Measurements from ENCODE around the gene SERINC5.

Gene SERINC5

DNA sequence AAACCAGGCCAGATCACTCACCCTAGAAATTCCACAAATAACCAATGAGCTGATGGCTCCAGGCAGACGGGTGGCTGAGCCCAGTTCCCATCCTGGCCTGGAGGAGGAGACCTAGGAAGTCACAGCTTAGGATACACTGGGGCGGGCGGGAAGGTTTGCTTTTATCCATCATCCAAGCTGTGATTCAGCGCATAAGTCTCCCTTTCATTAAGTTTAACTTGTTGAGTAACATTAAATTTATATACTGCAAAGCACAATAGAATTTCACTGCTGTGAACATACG is 165.0 kb downstream of the SERINC5 start:
- no peak for DNase-seq

- DNase-seq, result peak; percentile 17 to 18
Observed at GRCh38 chr5:80083101-80083890, 172.6 kb downstream of the SERINC5 start.

GRCh38 chr5:80082731-80083100 is 173.1 kb downstream of the SERINC5 start:
- DNase-seq, result peak; percentile 16 to 81

GRCh38 chr5:80082281-80082680 is 173.6 kb downstream of the SERINC5 start:
- no peak for DNase-seq

- no peak for DNase-seq
Observed at GRCh38 chr5:80078921-80079320, 176.9 kb downstream of the SERINC5 start.

DNA sequence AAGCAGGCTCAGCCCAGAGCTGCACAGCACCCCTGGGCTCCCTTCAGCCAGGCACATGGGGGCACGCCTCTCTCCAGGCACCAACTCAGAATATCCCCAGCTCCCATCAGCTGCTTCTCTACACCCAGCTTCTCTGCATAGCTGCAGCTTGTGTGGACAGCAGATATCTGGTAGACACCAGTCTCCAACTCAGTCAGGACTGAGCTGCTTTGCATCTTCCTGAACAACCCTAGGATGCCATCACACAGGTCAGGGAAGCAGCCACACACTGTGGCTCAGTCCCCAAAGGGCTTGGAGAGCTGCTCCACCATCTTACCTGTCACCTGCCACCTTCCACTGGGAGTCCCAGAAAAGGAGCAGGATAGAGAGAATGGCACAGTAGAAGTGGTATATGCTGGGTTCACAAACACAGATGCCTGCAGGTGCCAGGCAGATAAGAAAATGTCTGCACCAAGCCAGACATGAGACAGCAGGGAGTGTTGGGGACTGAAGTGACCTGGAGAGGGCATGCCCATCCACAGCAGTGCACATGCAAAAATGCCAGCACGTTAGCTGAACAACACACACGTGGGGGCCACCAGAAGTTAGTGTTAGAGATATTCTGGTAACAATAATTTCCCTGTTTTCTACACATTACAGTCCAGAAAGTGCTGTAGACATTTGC is 178.7 kb downstream of the SERINC5 start:
- DNase-seq, result no peak

- no peak for DNase-seq
Observed at GRCh38 chr5:80076131-80077050, 179.5 kb downstream of the SERINC5 start.

GRCh38 chr5:80072103-80073073 is 183.5 kb downstream of the SERINC5 start:
- DNase-seq, result no peak

- DNase-seq, result no peak
Observed at GRCh38 chr5:80071510-80072021, 184.3 kb downstream of the SERINC5 start.

DNA sequence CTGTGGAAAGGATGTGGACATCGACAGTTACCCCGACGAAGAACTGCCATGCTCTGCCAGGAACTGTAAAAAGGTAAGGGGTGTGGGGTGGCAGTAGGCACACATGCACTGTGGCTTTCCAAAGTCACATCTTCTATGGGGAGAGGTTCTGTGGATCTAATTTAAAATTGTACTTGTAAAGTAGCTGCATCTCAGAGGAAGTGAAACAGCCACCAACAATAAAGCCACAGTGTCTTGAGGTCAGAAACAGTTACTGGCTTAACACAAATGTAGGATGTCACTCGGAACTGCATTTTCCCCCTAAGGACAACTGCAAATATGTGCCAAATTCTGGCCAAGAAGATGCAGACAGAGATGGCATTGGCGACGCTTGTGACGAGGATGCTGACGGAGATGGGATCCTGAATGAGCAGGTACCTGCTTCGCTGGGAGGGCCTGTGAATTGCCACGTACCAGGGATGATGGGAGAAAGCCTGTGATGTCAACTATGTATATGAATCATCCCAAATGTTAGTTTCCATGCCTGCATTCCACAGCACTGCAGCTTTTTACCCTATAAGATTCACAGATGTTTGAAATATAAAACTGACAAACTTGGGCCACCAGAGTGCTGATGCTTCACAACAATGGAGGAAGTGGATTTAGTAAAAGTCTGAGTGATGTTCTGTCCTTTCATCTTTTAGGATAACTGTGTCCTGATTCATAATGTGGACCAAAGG is 185.4 kb downstream of the SERINC5 start:
- no peak for DNase-seq

GRCh38 chr5:80069918-80070318 is 185.9 kb downstream of the SERINC5 start:
- DNase-seq, result no peak

GRCh38 chr5:80069251-80069800 is 186.5 kb downstream of the SERINC5 start:
- DNase-seq, result no peak

GRCh38 chr5:80068775-80069174 is 187.1 kb downstream of the SERINC5 start:
- DNase-seq, result no peak

DNA sequence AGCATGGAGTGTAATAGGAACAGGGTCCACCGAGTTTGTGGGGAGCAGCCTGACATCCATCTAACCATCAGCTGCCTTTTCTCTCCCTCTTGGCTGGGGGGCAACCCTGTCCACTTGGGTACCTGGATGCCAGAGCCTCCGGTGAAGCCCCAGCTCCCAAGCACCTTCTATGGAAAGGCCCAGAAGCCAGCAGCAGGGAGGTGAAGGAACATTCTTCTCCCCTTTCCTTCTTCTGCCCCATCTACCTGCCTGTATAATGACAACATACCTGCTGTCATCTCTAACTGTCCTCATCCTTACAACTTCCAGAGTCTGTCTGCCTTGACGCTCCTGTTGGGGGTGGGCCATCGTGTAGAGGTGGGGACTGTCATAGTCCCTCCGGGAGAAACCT is 187.6 kb downstream of the SERINC5 start:
- DNase-seq, result no peak

GRCh38 chr5:80067531-80068245 is 188.2 kb downstream of the SERINC5 start:
- no peak for DNase-seq

DNA sequence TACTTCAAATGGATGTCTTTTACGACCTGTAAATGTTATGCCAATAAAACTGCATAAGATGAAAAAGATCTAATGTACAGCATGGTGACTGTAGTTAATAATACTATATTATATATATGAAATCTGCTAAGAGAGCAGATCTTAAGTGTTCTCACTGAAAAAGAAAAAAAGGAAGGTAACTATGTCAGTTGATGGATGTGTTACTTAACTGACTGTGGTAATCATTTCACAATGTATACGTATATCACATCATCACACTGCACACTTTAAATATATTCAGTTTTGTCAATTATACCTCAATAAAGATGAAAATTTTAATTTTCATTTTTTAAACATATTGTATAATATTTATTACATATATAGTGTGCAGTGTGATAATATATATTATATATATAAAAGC is 188.8 kb downstream of the SERINC5 start:
- DNase-seq, result no peak

- DNase-seq, result no peak
Observed at GRCh38 chr5:80064124-80064523, 191.7 kb downstream of the SERINC5 start.

All from stimulated activated CD4-positive, alpha-beta T cell treated with anti-CD3 and anti-CD28 coated beads, Interleukin-2, amount 100 ng/mL, for 48 hours (primary cell).